GM18505 (cell line): ENCODE results near the gene LDLRAD2.

Experiments
- ATAC-seq: cut with Tn5 transposase; IDR thresholded peaks from one replicate; pipeline ENCODE4 v1.9.1; 2021; ENCODE audit not compliant: unreplicated experiment
- POLR2A ChIP-seq: IDR thresholded peaks from 4 replicates; pipeline ENCODE4 v1.6.1; 2011; ENCODE audit warnings: borderline replicate concordance; ENCODE audit not compliant: insufficient read depth, insufficient read length; ENCODE audit errors: extremely low read depth

Gene LDLRAD2

DNA sequence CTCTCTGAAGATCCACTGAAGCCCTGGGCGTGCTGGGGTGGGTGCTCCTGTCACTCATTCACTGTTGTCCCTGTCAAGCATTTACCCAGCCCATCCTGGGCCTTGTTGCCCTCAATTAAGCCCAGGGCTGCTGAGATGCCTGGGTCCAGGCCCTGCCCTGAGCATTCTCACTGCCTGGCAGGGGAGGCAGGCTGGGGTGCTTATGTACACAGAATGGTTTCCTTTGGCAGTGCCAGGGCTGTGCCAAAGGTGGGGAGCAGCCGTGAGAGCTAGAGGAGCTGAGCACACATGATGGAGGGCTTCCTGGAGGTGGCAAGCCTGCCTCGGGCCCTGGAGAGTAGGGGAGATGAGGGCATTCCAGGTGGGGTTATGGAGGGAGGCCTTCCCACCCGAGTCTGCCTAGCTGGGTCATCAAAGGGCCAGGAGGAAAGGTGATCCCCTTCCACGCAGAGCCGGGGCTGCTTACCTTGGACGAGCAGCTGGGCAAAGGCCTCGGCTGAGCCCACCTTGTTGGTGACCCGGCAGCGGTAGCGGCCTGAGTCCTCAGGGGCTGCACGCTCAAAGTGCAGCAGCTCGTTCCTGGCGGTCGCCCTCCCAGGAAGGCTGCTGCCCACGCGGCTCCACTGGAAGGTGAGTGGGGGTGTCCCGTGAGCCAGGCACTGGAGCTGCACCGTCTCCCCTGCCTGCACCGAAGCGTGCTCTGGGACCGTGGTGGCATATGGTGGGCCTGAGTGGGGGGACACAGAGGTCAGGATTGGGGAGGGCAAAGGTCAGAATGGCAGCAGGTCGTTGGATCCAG lies 26.5 kb downstream of the LDLRAD2 start:
- ATAC-seq, result no peak
- no peak for TF ChIP-seq POLR2A

DNA sequence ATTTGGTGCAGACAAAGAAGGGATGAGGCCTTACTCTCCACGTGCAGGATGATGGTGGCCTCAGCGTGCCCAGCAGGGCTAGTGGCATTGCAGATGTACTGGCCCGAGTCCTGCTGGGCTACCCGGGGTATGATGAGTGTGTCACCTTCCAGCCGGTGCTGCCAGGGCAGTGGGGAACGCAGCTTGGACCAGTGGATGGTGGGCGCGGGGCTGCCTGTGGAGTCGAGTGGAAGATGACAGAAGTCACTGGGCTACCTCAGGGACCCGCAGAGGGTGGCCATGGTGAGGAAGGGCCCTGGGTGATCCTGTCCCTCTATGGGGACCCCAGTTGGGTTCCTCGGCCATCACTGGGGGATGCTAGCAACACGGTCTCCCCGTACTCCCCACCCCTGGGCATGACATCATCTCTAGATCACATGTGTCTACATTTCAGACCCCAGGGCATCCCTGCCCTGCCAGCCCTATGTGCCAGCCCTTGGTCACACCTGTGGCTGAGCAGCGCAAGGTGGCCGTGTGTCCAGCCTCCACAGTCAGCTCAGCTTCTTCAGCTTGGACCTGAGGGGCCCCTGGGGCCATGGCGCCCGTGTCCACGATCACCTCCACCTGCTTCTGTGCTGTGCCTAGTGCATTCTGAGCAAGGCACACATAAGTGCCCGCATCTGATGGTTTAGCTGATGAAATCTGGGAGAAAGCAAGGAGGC lies 27.4 kb downstream of the LDLRAD2 start:
- TF ChIP-seq POLR2A, result no peak
- no peak for ATAC-seq

DNA sequence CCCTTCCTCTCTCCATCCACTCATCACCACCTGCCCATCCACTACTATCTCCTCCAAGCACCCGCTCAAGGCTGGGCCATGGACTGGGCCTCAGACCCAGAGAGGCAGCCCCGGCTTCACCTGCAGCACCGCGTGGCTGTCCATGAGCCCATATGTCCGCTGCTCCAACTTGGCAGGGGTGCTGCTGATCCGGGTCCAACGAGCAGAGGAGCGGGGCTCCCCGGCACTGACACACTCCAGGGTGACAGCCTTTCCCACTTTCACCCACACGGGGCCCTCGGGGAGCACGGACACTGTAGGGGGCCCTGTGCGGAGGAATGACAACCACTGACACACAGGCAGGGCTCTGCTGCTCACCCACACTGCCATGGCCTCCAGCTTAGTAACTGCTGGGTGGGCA lies 28.9 kb downstream of the LDLRAD2 start:
- TF ChIP-seq POLR2A, result no peak
- no peak for ATAC-seq

DNA sequence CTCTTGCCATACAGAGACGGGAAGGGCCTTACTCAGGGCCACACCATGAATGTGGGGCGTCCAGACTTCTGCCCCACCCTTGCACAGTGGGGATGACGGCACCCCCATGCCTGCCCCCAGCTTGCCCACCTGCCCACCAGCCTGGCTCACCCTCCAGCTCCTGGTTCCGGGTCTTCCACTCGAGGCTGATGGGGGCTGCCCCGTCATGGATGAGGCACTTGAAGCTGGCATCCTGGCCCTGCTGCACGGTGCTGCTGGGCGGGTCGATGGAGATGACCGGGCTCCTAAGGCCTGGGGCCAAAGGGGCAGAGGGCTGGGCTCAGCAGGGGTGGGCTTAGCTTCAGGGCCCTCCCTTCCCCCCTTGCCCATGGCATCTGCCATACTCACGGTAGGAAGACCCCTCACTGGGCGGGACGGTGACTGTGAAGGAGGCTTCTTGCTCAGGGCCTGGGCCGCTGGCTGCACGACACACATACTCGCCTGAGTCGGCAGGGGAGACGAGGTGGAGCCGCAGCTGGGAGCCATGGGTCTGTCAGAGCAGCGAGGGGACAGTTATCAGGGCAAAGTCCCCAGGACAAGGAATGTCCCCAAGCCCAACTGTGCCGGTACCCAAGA lies 29.9 kb downstream of the LDLRAD2 start:
- no peak for ATAC-seq
- no peak for TF ChIP-seq POLR2A

DNA sequence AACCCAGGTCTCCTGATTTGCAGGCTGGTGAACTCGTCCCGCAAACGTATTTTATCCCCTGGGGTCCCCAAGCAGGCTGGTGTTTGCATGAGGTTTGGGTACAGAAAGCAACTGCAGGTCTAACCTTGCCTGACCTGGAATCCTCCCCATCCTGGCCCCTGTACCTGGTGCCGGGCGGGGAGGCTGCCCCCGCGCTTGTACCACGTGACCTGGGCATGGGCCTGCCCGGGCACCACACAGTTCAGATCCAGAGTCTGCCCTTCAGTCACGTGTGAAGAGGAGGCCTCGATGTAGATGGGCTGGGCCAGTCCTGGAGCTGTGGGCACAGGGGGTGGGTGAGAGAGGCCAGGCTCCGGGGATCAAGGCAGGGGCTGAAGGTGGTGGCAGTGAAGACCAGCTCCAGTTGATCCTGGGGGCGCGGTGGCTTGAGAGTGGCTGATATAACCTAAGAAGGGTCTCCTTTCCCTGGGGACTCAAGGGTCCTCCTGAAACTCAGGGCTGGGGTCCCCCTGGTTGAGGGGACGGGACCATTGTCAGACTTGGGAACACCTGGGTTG lies 30.6 kb downstream of the LDLRAD2 start:
- no peak for ATAC-seq
- no peak for TF ChIP-seq POLR2A

DNA sequence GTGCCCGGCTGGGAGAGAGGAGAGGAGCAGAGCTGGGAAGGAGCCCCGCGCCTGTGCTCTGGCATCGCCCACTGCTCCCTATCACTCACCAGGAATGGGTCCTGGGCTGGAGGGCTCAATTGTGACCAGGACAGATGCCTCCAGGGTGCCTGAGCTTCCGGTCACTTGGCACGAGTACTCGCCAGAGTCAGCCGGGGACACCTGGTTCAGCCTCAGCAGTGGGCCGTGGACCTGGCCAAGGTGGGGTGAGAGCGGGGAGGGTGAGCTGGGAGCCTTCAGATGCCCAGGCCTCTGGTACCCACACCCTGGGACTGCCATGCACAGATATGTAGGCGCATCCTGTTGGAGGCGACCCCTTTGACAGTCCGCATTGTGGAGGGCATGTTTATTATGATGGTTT lies 31.1 kb downstream of the LDLRAD2 start:
- ATAC-seq, result no peak
- no peak for TF ChIP-seq POLR2A

DNA sequence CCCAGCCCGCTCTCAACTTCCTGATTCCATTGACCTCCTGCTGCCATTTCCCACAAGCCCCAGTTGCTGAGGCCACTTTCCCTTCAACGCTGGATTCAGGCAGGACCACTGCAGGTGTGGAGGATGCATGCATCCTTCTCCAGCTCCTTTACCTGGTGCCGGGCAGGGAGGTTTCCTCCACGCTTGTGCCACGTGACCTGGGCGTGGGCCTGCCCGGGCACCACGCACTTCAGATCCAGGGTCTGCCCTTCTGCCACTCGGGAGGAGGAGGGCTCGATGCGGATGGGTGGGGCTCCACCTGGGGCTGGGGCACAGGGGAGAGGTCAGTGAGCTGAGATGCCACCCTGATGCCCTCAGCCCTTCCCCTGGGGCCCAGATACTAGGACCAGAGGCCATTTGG lies 31.9 kb downstream of the LDLRAD2 start:
- ATAC-seq, result no peak
- TF ChIP-seq POLR2A, result no peak

DNA sequence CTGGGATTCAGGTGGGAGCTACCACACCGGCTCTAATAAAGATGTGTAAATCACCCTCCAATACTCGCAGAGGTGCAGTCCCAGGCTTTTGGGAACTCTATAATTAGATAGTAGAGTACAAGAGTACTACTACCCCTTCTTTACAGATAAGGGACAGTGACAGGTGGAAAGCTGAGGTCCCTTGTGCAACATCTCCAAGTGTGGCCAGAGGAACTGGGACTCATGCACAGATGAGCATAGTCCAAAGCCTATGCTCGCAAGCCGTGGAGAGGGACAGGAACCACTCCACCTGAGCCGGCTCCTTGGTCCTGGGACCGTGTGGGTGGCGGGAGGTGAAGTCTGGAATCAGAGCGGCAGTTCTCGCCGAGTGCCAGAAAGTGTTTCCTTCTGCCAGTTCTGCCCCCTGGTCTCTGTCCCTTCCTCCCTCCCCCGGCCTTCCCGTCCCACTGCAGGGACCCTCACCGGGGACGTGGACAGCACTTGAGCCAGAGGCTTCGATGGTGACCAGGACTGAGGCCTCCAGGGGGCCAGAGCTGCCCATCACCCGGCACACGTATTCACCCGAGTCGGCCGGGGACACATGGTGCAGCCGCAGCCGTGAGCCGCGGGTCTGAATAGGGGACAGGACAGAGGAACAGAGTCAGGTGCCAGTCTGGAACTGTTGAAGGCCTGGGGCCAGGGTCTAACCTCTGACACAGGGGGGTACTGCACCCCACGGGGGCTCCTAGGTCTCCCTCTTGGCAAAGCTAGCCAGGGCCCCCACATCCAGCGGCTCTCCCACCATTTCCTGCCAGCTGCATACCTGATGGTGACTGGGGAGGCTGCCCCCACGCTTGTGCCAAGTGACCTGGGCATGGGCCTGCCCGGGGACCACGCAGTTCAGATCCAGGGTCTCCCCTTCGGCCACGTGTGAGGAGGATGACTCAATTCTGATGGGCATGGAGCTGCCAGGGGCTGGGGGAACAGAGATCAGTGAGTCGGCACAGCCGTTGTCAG lies 33.9 kb downstream of the LDLRAD2 start:
- ATAC-seq, result no peak
- no peak for TF ChIP-seq POLR2A

DNA sequence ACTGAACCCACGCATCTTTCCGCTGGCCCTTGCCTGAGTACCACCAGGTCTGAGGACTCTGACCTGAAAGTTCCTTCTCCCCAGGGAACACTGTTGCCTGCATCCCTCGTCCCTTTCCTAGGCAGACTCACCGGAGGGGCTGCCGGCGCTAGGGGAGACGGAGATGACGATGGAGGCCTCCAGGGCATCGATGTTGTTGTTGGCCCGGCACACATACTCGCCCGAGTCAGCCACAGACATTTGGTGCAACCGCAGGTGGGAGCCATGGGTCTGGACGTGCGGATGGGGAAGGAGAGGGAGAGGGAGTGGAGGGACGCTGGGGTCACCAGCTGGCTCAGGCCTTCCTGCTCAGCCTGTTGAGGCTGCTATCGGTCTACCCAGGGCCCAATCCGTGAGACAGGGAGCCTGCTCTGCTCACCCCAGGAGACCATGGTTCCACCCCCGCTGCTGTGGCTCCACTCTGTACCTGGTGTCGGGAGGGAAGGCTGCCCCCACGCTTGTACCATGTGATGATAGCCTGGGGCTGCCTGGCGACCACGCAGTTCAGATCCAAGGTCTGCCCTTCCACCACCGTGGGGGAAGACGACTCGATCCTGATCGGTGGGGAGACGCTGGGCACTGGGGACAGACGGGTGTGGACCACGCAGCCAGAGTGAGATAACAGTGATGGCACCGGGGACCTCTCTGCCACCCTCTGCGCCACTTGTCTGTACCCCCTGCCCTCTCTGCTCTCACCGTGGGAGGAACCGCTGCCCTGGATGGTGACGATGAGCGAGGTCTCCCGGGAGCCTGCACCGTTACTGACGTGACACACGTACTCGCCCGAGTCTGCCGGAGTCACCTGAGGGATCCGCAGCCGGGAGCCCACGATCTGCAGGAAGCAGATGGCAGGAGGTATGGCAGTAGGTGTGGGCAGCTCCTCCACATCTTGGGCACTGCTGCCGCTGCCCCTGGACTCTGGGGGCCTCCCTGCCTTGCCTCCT lies 35.4 kb downstream of the LDLRAD2 start:
- no peak for ATAC-seq
- TF ChIP-seq POLR2A, result no peak

DNA sequence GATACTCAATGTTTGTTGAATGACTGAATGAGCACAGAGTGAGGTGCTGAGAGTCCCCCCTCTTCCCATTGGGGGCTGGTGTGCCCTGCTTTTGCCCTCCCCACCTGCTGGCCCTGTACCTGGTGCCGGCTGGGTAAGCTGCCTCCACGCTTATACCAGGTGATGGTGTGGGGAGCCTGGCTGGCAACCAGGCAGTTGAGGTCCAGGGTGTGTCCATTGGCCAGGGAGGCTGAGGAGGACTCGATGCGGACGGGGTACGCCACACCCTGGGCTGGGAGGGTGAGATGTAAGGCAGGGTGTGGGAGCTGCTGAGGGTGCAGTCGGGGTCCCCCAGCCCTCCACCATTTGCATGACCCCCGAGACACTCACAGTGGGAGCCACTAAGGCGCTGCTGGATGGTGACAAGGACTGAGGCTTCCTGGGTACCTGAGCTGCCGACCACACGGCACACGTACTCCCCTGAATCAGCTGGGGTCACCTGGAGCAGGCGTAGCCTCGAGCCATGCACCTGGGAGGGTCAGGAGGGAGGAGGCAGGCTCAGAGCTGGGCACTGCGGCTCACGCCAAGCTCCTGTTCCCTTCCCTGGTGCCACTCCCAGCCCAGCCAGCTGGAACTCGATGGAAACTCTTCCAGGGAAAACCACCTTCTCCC lies 36.6 kb downstream of the LDLRAD2 start:
- no peak for ATAC-seq
- no peak for TF ChIP-seq POLR2A

DNA sequence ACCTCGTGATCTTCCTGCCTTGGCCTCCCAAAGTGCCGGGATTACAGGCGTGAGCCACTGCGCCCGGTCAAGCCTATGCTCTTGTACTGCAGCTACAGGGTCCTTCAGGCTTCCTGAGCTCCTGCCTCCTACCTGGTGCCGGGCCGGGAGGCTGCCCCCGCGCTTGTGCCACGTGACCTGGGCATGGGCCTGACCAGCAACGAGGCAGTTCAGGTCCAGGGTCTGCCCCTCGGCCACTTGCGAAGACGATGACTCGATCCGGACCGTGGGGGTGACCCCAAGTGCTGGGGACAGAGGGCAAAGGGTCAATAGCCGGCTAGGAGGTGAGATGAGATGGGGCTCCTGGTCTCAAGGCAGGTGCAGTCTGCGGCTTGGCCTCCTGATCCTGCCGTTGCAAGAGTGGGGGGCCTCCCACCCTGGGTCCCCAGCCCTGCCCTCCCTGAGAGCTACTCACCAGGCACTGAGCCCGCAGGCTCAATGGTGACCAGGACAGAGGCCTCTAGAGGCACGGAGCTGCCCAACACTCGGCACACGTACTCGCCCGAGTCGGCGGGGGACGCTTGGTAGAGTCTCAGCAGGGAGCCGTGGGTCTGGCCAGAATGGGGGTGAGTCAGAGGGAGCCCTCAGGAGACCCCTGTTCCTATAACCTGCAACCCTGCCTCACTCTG lies 38.0 kb downstream of the LDLRAD2 start:
- no peak for TF ChIP-seq POLR2A
- no peak for ATAC-seq
